K562 (cell line): ENCODE measurements around the gene ASB13. TPM values are rescaled to one million over a fixed set of nuclear protein-coding genes. Genes with fewer than 3 reads are reported as not detected.

Experiments
- ELF4 ChIP-seq: fragments of 450-650 bp; formaldehyde crosslinking; IDR thresholded peaks from 2 replicates; pipeline ENCODE4 v1.4.0; 2022; ENCODE audit warnings: missing genetic modification characterization
- HMGN3 ChIP-seq: IDR thresholded peaks from 2 replicates; pipeline ENCODE4 v1.6.1; 2011; ENCODE audit warnings: borderline replicate concordance, low read depth, mild to moderate bottlenecking, mixed read lengths, low read length; ENCODE audit not compliant: insufficient read length; ENCODE audit errors: extremely low read depth
- JUNB ChIP-seq: fragments of 450-650 bp; formaldehyde crosslinking; conservative IDR thresholded peaks from 2 replicates; pipeline ENCODE4 v1.4.0; 2020; ENCODE audit warnings: mild to moderate bottlenecking
- PHF8 ChIP-seq: fragments of 200-600 bp; sonication (generic); IDR thresholded peaks from 2 replicates; pipeline ENCODE4 v1.6.1; 2012; ENCODE audit warnings: mixed run types, mild to moderate bottlenecking, inconsistent platforms, low read length, moderate library complexity, borderline replicate concordance
- PRMT5 ChIP-seq: sonication (generic); formaldehyde crosslinking; IDR thresholded peaks from 2 replicates; pipeline ENCODE4 v1.5.0; 2020; ENCODE audit warnings: missing genetic modification reagents
- PTTG1 ChIP-seq: fragments of 450-650 bp; IDR thresholded peaks from 2 replicates; pipeline ENCODE4 v1.6.1; 2016; ENCODE audit warnings: low read depth, mild to moderate bottlenecking, missing genetic modification characterization, missing compliant biosample characterization
- STAT6 ChIP-seq: sonication (generic); formaldehyde crosslinking; IDR thresholded peaks from 2 replicates; pipeline ENCODE4 v1.8.1; 2023; ENCODE audit warnings: mild to moderate bottlenecking, missing genetic modification reagents
- TAF15 ChIP-seq: fragments of 200-400 bp; formaldehyde crosslinking; IDR thresholded peaks from 2 replicates; pipeline ENCODE4 v1.6.1; 2017; ENCODE audit warnings: mild to moderate bottlenecking, low read depth, low read length, moderate library complexity
- ZNF551 ChIP-seq: fragments of 250-450 bp; sonication (Bioruptor Pico); IDR thresholded peaks from 2 replicates; pipeline ENCODE4 v1.5.0; 2021; ENCODE audit warnings: mild to moderate bottlenecking, moderate library complexity
- polyA plus RNA-seq, 8 experiments: library from polyadenylated mRNA; depleted of rRNA in 4 of 8; stranded (reverse) in 5 of 8; unstranded in 3 of 8; fragments of >200 nt; fragmentation: Nextera tagmentation in 2 of 8; fragmentation: Illumina TruSeq in 1 of 8; extraction: Ambion mirVana in 2 of 8; extraction: Trizol in 1 of 8; gene quantifications; 2 replicates each; pipeline versions ENCODE4 v1.2.1 to v1.2.3, GENCODE V29; 2011 to 2014; ENCODE audit warnings: inconsistent platforms in 1 of 8, missing spikeins in 1 of 8
- total RNA-seq, 7 experiments: library from RNA; depleted of rRNA in 6 of 7; stranded (reverse); fragments of >200 nt in 6 of 7; fragmentation: Illumina TruSeq in 2 of 7; extraction: Trizol in 2 of 7; gene quantifications; 2 replicates each; pipeline versions ENCODE4 v1.2.1 to v1.2.3, GENCODE V29; 2011 to 2021; ENCODE audit warnings: low replicate concordance in 1 of 7
- TF ChIP-seq, protein P1 (sequence below), 2 experiments: fragments of 450-650 bp in 1 of 2; sonication (generic) in 1 of 2; formaldehyde crosslinking in 1 of 2; IDR thresholded peaks; 2 replicates each; pipeline versions ENCODE4 v1.7.1 to v1.9.0; 2016 to 2022; ENCODE audit warnings: inconsistent platforms in 1 of 2, mild to moderate bottlenecking in 1 of 2, missing genetic modification reagents in 1 of 2
- TF ChIP-seq, protein P2 (sequence below): IDR thresholded peaks from 2 replicates; pipeline ENCODE4 v1.6.1; 2011; ENCODE audit warnings: borderline replicate concordance, low read depth, mild to moderate bottlenecking, moderate library complexity, low read length; ENCODE audit not compliant: insufficient read depth, poor library complexity, severe bottlenecking

The ASB13 gene
- total and polyA plus RNA-seq, 9 of the 15 experiments (the other 6 are each of a cell fraction or from before 2014, with no cell fraction given) = 5.2 to 28.8 (median 16.9) TPM

DNA sequence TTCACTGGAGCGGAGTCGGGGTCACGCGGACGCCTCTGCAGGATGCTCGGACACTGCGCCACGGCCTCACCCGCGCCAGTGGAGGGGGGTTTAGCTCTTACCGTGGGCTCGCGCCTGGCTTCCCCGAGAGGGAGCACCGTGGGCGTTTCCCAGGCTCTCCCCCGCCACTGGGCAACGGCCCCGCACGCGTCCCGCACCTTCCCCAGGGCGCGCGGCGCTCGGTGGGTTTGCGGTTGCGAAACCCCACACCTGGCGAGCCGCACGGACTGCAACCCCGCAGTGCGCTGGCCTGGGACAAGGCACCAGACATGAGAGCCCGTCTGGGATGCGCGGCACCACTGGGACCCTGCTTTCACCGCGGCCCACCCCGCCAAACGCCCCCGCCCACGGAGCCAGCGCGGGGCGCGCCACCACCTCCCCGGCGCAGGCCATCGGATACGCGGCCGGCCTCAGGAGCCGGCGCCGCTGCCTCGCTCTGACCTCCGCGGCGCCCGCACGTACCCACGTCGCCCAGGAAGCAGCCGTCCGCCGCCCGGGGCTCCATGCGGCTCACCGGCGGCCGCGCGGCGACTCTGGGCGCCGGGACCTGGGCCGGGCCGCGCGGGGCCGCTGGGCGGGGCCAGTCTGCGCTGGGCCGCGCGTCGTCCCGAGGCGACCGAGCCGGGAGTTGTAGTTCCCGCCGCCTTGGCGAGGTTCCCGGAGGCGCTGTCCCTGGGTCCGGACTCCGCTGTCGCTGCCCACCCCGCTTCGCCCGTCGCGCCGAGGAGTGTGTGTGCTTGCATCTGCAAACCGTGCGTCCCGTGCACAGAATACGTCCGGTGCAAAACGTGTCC, at the start of gene ASB13 (continued):
- TF ChIP-seq STAT6 (CRISPR knock-in tag) (no peak), ELF4 (no peak), ZNF551 (CRISPR knock-in tag) (no peak), PHF8 (peak; percentile 81; the same call in 1 of the 2 replicates), PTTG1 (tag) (no peak), TAF15 (no peak), JUNB (CRISPR knock-in tag) (no peak), PRMT5 (CRISPR knock-in tag) (no peak), HMGN3 (peak; percentile 22)
- TF ChIP-seq, protein P1, sequence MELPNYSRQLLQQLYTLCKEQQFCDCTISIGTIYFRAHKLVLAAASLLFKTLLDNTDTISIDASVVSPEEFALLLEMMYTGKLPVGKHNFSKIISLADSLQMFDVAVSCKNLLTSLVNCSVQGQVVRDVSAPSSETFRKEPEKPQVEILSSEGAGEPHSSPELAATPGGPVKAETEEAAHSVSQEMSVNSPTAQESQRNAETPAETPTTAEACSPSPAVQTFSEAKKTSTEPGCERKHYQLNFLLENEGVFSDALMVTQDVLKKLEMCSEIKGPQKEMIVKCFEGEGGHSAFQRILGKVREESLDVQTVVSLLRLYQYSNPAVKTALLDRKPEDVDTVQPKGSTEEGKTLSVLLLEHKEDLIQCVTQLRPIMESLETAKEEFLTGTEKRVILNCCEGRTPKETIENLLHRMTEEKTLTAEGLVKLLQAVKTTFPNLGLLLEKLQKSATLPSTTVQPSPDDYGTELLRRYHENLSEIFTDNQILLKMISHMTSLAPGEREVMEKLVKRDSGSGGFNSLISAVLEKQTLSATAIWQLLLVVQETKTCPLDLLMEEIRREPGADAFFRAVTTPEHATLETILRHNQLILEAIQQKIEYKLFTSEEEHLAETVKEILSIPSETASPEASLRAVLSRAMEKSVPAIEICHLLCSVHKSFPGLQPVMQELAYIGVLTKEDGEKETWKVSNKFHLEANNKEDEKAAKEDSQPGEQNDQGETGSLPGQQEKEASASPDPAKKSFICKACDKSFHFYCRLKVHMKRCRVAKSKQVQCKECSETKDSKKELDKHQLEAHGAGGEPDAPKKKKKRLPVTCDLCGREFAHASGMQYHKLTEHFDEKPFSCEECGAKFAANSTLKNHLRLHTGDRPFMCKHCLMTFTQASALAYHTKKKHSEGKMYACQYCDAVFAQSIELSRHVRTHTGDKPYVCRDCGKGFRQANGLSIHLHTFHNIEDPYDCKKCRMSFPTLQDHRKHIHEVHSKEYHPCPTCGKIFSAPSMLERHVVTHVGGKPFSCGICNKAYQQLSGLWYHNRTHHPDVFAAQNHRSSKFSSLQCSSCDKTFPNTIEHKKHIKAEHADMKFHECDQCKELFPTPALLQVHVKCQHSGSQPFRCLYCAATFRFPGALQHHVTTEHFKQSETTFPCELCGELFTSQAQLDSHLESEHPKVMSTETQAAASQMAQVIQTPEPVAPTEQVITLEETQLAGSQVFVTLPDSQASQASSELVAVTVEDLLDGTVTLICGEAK (IDR thresholded peaks at IDR 0.05) = 0 out of 2 replicates have a peak, but pooled peaks have one; percentile 29
- TF ChIP-seq, protein P1 (CRISPR knock-in tag; IDR thresholded peaks at IDR 0.05) = no peak
- TF ChIP-seq, protein P2, sequence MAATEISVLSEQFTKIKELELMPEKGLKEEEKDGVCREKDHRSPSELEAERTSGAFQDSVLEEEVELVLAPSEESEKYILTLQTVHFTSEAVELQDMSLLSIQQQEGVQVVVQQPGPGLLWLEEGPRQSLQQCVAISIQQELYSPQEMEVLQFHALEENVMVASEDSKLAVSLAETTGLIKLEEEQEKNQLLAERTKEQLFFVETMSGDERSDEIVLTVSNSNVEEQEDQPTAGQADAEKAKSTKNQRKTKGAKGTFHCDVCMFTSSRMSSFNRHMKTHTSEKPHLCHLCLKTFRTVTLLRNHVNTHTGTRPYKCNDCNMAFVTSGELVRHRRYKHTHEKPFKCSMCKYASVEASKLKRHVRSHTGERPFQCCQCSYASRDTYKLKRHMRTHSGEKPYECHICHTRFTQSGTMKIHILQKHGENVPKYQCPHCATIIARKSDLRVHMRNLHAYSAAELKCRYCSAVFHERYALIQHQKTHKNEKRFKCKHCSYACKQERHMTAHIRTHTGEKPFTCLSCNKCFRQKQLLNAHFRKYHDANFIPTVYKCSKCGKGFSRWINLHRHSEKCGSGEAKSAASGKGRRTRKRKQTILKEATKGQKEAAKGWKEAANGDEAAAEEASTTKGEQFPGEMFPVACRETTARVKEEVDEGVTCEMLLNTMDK = no peak
